GM20000 (cell line): ENCODE measurements around the gene TLE3.

Experiments
- DNase-seq: peaks from one replicate; pipeline ENCODE4 v3.0.0; 2012; ENCODE audit warnings: low spot score
- TF ChIP-seq, protein P1 (sequence below): IDR thresholded peaks from 2 replicates; pipeline ENCODE4 v1.5.1; 2012; ENCODE audit warnings: mild to moderate bottlenecking, control low read depth; ENCODE audit errors: extremely low read depth, missing control alignments

The TLE3 gene

GRCh38 chr15:70048578-70049514, 48.9 kb downstream of the TLE3 start:
- no peak for DNase-seq

GRCh38 chr15:70048198-70048565, 49.5 kb downstream of the TLE3 start:
- TF ChIP-seq, protein P1, sequence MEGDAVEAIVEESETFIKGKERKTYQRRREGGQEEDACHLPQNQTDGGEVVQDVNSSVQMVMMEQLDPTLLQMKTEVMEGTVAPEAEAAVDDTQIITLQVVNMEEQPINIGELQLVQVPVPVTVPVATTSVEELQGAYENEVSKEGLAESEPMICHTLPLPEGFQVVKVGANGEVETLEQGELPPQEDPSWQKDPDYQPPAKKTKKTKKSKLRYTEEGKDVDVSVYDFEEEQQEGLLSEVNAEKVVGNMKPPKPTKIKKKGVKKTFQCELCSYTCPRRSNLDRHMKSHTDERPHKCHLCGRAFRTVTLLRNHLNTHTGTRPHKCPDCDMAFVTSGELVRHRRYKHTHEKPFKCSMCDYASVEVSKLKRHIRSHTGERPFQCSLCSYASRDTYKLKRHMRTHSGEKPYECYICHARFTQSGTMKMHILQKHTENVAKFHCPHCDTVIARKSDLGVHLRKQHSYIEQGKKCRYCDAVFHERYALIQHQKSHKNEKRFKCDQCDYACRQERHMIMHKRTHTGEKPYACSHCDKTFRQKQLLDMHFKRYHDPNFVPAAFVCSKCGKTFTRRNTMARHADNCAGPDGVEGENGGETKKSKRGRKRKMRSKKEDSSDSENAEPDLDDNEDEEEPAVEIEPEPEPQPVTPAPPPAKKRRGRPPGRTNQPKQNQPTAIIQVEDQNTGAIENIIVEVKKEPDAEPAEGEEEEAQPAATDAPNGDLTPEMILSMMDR: no peak
- no peak for DNase-seq

More at GRCh38 chr15:70048578-70049514, 48.9 kb downstream of the TLE3 start:
- TF ChIP-seq, protein P1: no peak

DNA sequence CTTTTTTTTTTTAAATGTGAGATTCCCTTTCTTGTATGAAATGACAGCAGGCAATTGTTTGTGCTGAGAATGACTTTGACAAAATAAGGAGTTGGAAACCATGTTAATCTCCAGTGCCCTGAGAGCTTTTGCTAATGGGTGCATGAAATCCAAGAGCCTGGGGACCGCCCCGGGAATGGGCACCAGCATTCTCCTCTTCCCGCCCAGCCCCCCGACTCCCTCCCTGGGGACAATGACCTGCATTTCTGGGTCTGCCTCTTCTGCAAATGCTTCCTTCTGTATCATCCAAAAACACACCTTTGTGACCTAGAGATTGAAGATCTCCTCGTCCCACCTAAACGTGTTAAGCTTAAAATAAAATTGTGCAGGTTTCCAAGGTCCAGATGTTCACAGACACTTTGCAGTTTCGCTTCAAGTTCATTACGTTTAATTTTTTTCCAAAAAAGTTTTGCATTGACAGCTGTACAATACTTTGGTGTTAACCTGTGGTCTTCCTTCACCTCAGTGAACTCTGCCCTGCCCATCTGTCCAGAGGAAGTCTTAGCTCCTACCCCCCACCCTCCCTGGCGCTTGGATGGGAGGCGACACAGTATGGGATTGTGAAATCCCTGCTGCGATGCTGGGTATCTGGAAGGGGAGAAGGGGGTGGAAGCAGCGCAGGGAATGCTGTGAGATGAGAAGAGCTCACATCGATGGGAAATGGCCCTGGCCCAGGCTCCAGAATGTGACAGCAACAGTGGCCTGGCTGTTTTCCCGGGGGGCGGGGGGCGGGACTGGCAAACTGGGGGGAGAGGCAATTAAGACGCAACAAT, 50.1 kb downstream of the TLE3 start:
- no peak for DNase-seq
- TF ChIP-seq, protein P1: no peak

DNA sequence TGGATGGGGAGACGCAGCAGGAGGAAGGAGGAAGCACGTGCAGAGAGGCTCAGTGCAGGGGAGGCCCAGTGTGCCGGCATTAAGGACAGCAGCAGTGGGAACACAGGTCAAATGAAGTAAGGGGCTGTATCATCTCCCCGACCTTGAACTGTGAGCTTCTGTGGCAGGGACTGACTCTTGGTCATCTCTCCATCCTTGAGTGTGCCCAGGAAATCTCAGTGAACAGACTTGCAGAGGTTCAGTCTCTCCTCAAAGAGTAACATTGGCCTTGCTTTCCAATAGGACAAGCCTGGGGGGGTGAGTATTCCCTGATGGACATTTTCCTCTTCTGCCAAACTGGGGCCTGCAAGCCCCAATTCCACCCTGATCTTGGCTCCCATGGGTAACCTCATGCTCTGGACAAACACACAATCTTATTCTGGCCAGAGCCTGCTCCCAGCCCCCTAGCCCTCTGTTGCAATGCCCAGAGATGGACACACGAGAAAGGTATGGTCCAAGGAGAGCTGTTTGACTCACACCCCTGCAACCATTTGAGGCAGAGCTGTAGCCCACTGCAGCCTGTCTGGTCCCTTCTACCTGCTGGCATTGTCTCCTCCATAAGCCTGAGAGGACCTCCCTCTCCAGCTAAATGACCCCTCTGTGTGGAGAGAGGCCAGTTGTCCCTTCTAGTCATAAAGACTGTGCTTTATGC, 50.9 kb downstream of the TLE3 start:
- DNase-seq: no peak
- TF ChIP-seq, protein P1: no peak

GRCh38 chr15:70045045-70045444, 52.7 kb downstream of the TLE3 start:
- DNase-seq: no peak
- TF ChIP-seq, protein P1: no peak

DNA sequence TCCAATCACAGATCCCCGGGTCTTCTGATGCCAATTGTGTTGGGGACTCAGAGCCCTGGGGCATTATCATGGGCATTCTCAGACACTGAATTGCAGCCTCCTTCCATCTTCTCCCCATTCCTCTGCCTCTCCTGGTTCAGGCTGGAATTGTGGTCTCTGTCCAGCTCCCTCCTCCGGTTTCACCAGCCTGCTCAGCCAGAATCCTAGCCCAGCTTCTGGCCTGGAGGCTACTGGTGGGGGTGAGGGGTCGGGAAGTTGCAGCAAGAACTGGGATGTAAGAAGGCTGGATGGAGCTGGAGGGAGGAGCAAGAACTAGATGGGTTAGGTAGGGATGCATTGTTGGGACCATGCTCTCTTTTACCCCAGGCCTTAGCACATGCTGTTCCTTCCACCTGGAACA, 53.5 kb downstream of the TLE3 start:
- DNase-seq: no peak

More for the DNA sequence above, 53.5 kb downstream of the TLE3 start:
- TF ChIP-seq, protein P1: no peak
